ENCODE measurements around the gene SIN3A. TPM values are rescaled to one million over a fixed set of nuclear protein-coding genes. Genes with fewer than 3 reads are reported as not detected.

SIN3A gene
- total and polyA plus RNA-seq, 2 experiments from 2014 or later: 24.3 to 73.0 TPM

DNA sequence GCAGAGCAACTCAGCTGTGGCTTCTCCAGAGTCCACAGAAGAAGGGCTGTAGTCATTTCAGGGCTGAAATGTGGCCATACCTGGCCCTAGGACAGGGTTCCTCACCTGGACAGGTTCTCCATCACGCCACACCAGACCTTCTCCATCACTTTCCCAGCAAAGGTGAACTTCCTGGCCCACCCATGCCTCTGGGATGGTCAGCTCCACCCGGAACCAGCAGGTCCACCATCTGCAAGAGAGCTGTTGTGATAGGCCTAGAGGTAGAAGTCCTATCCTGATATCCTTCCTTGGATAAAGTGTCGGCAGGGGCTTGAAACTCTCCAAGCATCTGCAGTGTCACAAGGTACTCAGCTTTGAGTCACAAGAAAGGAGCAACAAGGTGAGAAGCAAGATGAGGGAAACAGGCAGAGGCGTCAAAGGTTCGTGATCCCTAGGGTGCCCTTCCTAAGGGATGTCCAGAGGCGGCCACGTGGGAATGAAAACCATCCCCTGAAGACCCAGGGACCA, 84.0 kb downstream of the SIN3A start:
- H3K9me2 ChIP-seq (ENCODE audit: insufficient read depth): no peaks in the 10 kb centered on the region
- H3F3A ChIP-seq (replicated peaks; ENCODE audit: low read depth): peaks cover 26% of the 10 kb centered on the region; the same call in 1 of the 2 replicates
- ATAC-seq: no peak
- H4K20me1 ChIP-seq (replicated peaks; ENCODE audit: insufficient read depth): peaks cover 6% of the 10 kb centered on the region
- 0 out of 2 replicates have a peak, but pooled peaks cover 6% of the 10 kb centered on the region for H3K79me2 ChIP-seq (replicated peaks; ENCODE audit: insufficient read depth)
- peak overlapping the region; percentile 89 for H3K4me3 Mint-ChIP-seq
- H3K36me3 Mint-ChIP-seq (ENCODE audit: low read depth): peaks cover 56% of the 10 kb centered on the region
- H3K27ac Mint-ChIP-seq: no peak overlapping the region
- DNase-seq (ENCODE audit: low spot score): no peak
- H3K36me3 ChIP-seq (ENCODE audit: insufficient read depth): peaks cover 15% of the 10 kb centered on the region; the same call in 1 of the 2 replicates
- peak overlapping the region; percentile 85 for H3K4me2 ChIP-seq
- no peaks in the 10 kb centered on the region for H3K27me3 ChIP-seq (ENCODE audit: insufficient read depth)
- H3K27me3 Mint-ChIP-seq (ENCODE audit: insufficient read depth, low read depth, poor library complexity): peaks cover 11% of the 10 kb centered on the region
- TF ChIP-seq POLR2AphosphoS5 (IDR thresholded peaks at IDR 0.05; ENCODE audit: low read depth) (no peak), STAT1 (IDR thresholded peaks at IDR 0.05; ENCODE audit: unreplicated experiment) (no peak), JUNB (IDR thresholded peaks at IDR 0.05; ENCODE audit: unreplicated experiment) (no peak), EZH2 (IDR thresholded peaks at IDR 0.05; ENCODE audit: low read depth, unreplicated experiment) (no peak), ZNF114 (CRISPR knock-in tag; IDR thresholded peaks at IDR 0.05) (no peak), NANOG (IDR thresholded peaks at IDR 0.05; ENCODE audit: borderline replicate concordance) (no peak), CREB1 (CRISPR knock-in tag; IDR thresholded peaks at IDR 0.05; ENCODE audit: low read depth) (no peak), ZNF331 (CRISPR knock-in tag; IDR thresholded peaks at IDR 0.05; ENCODE audit: low read depth) (no peak), EZH2phosphoT487 (IDR thresholded peaks at IDR 0.05; ENCODE audit: unreplicated experiment) (no peak)
- TF ChIP-seq, protein P1, sequence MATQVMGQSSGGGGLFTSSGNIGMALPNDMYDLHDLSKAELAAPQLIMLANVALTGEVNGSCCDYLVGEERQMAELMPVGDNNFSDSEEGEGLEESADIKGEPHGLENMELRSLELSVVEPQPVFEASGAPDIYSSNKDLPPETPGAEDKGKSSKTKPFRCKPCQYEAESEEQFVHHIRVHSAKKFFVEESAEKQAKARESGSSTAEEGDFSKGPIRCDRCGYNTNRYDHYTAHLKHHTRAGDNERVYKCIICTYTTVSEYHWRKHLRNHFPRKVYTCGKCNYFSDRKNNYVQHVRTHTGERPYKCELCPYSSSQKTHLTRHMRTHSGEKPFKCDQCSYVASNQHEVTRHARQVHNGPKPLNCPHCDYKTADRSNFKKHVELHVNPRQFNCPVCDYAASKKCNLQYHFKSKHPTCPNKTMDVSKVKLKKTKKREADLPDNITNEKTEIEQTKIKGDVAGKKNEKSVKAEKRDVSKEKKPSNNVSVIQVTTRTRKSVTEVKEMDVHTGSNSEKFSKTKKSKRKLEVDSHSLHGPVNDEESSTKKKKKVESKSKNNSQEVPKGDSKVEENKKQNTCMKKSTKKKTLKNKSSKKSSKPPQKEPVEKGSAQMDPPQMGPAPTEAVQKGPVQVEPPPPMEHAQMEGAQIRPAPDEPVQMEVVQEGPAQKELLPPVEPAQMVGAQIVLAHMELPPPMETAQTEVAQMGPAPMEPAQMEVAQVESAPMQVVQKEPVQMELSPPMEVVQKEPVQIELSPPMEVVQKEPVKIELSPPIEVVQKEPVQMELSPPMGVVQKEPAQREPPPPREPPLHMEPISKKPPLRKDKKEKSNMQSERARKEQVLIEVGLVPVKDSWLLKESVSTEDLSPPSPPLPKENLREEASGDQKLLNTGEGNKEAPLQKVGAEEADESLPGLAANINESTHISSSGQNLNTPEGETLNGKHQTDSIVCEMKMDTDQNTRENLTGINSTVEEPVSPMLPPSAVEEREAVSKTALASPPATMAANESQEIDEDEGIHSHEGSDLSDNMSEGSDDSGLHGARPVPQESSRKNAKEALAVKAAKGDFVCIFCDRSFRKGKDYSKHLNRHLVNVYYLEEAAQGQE (IDR thresholded peaks at IDR 0.05; ENCODE audit: unreplicated experiment): no peak
- TF ChIP-seq, protein P2, sequence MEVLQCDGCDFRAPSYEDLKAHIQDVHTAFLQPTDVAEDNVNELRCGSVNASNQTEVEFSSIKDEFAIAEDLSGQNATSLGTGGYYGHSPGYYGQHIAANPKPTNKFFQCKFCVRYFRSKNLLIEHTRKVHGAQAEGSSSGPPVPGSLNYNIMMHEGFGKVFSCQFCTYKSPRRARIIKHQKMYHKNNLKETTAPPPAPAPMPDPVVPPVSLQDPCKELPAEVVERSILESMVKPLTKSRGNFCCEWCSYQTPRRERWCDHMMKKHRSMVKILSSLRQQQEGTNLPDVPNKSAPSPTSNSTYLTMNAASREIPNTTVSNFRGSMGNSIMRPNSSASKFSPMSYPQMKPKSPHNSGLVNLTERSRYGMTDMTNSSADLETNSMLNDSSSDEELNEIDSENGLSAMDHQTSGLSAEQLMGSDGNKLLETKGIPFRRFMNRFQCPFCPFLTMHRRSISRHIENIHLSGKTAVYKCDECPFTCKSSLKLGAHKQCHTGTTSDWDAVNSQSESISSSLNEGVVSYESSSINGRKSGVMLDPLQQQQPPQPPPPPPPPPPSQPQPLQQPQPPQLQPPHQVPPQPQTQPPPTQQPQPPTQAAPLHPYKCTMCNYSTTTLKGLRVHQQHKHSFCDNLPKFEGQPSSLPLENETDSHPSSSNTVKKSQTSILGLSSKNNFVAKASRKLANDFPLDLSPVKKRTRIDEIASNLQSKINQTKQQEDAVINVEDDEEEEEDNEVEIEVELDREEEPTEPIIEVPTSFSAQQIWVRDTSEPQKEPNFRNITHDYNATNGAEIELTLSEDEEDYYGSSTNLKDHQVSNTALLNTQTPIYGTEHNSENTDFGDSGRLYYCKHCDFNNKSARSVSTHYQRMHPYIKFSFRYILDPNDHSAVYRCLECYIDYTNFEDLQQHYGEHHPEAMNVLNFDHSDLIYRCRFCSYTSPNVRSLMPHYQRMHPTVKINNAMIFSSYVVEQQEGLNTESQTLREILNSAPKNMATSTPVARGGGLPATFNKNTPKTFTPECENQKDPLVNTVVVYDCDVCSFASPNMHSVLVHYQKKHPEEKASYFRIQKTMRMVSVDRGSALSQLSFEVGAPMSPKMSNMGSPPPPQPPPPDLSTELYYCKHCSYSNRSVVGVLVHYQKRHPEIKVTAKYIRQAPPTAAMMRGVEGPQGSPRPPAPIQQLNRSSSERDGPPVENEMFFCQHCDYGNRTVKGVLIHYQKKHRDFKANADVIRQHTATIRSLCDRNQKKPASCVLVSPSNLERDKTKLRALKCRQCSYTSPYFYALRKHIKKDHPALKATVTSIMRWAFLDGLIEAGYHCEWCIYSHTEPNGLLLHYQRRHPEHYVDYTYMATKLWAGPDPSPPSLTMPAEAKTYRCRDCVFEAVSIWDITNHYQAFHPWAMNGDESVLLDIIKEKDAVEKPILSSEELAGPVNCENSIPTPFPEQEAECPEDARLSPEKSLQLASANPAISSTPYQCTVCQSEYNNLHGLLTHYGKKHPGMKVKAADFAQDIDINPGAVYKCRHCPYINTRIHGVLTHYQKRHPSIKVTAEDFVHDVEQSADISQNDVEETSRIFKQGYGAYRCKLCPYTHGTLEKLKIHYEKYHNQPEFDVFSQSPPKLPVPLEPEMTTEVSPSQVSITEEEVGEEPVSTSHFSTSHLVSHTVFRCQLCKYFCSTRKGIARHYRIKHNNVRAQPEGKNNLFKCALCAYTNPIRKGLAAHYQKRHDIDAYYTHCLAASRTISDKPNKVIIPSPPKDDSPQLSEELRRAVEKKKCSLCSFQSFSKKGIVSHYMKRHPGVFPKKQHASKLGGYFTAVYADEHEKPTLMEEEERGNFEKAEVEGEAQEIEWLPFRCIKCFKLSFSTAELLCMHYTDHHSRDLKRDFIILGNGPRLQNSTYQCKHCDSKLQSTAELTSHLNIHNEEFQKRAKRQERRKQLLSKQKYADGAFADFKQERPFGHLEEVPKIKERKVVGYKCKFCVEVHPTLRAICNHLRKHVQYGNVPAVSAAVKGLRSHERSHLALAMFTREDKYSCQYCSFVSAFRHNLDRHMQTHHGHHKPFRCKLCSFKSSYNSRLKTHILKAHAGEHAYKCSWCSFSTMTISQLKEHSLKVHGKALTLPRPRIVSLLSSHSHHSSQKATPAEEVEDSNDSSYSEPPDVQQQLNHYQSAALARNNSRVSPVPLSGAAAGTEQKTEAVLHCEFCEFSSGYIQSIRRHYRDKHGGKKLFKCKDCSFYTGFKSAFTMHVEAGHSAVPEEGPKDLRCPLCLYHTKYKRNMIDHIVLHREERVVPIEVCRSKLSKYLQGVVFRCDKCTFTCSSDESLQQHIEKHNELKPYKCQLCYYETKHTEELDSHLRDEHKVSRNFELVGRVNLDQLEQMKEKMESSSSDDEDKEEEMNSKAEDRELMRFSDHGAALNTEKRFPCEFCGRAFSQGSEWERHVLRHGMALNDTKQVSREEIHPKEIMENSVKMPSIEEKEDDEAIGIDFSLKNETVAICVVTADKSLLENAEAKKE (CRISPR knock-in tag; IDR thresholded peaks at IDR 0.05): no peak
- TF ChIP-seq, protein P3, sequence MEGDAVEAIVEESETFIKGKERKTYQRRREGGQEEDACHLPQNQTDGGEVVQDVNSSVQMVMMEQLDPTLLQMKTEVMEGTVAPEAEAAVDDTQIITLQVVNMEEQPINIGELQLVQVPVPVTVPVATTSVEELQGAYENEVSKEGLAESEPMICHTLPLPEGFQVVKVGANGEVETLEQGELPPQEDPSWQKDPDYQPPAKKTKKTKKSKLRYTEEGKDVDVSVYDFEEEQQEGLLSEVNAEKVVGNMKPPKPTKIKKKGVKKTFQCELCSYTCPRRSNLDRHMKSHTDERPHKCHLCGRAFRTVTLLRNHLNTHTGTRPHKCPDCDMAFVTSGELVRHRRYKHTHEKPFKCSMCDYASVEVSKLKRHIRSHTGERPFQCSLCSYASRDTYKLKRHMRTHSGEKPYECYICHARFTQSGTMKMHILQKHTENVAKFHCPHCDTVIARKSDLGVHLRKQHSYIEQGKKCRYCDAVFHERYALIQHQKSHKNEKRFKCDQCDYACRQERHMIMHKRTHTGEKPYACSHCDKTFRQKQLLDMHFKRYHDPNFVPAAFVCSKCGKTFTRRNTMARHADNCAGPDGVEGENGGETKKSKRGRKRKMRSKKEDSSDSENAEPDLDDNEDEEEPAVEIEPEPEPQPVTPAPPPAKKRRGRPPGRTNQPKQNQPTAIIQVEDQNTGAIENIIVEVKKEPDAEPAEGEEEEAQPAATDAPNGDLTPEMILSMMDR (conservative IDR thresholded peaks at IDR 0.05; ENCODE audit: low read depth in 2 of 2): no peak
- TF ChIP-seq, protein P4, sequence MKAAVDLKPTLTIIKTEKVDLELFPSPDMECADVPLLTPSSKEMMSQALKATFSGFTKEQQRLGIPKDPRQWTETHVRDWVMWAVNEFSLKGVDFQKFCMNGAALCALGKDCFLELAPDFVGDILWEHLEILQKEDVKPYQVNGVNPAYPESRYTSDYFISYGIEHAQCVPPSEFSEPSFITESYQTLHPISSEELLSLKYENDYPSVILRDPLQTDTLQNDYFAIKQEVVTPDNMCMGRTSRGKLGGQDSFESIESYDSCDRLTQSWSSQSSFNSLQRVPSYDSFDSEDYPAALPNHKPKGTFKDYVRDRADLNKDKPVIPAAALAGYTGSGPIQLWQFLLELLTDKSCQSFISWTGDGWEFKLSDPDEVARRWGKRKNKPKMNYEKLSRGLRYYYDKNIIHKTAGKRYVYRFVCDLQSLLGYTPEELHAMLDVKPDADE (IDR thresholded peaks at IDR 0.05): no peak
- peak overlapping the region; percentile 87; the same call in 1 of the 2 replicates for H3K4me3 ChIP-seq
- no peak overlapping the region for H3K27ac ChIP-seq (ENCODE audit: low read depth)
- H3K9me3 Mint-ChIP-seq: no peaks in the 10 kb centered on the region; the same call in 2 of the 3 replicates
- H3K4me1 ChIP-seq (ENCODE audit: insufficient read depth): peaks cover 13% of the 10 kb centered on the region; the same call in 1 of the 2 replicates
- no peak overlapping the region for H2AFZ ChIP-seq
- peaks cover 12% of the 10 kb centered on the region for H3K4me1 Mint-ChIP-seq

Measured in GM23338 (cell line).